Bronchial epithelial cell (primary cell): Measurements from ENCODE around the gene SLC23A2. TPM values are rescaled to one million over a fixed set of nuclear protein-coding genes. Genes with fewer than 3 reads are reported as not detected.

ENCODE experiments used
- DNase-seq: peaks from one replicate; pipeline ENCODE4 v3.0.0-alpha.2; 2010; ENCODE audit warnings: low read depth
- FAIRE-seq: peaks from 2 replicates; lab custom pipeline; 2011; peaks lifted over from hg19 to GRCh38; lab: Jason Lieb, UNC
- H3K27me3 ChIP-seq: 2 replicates; pipeline ENCODE4 v1.5.1; 2011; ENCODE audit warnings: low read length; ENCODE audit not compliant: control insufficient read depth, insufficient read depth
- H3K36me3 ChIP-seq: 2 replicates; pipeline ENCODE4 v1.5.1; 2011; ENCODE audit warnings: low read length; ENCODE audit not compliant: control insufficient read depth, insufficient read depth
- H3K4me3 ChIP-seq: 2 replicates; pipeline ENCODE4 v1.5.1; 2011; ENCODE audit warnings: mild to moderate bottlenecking, low read depth, low read length, control low read depth
- CTCF ChIP-seq: IDR thresholded peaks from 2 replicates; pipeline ENCODE4 v1.5.1; 2011; ENCODE audit warnings: mild to moderate bottlenecking, moderate library complexity, low read length, control low read depth, inconsistent platforms; ENCODE audit not compliant: insufficient read depth, severe bottlenecking
- total RNA-seq: library from RNA; depleted of rRNA; stranded (reverse); fragments of >200 nt; gene quantifications from 2 replicates; pipeline ENCODE4 v1.2.1, GENCODE V29; 2014

Gene SLC23A2
- total RNA-seq, 1 donor from 2014 or later: 7.6 TPM

GRCh38 chr20:4830696-4831095 is 170.6 kb downstream of the SLC23A2 start:
- FAIRE-seq (no peak), DNase-seq (no peak)
- no peak for TF ChIP-seq CTCF
- no peaks in the 10 kb centered on the region for H3K27me3 ChIP-seq
- H3K4me3 ChIP-seq: no peak overlapping the region
- H3K36me3 ChIP-seq: no peaks in the 10 kb centered on the region

DNA sequence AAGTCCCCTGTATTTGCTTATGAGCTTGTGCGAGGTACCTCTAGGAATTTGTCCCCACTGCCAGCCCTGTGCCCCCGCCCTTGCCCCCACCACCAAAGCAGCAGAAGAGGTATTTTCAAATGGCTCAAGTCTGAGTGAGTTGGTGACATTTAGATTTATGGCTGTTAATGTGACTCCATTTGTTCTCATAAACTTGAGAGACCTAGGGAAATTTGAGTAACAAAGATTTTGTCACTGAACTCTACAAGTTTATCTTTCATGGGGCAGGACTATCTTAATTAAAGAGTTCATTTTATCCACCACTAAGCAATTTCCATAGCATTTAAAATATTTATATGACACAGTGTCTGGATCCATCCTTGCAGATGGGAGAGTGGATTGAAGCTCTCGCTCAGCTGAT is 171.1 kb downstream of the SLC23A2 start:
- no peak for TF ChIP-seq CTCF
- no peak for DNase-seq
- Histone ChIP-seq H3K36me3 (no peaks in the 10 kb centered on the region), H3K27me3 (no peaks in the 10 kb centered on the region), H3K4me3 (no peak overlapping the region)
- FAIRE-seq: no peak

- FAIRE-seq: peak; percentile 23
These were observed 171.6 kb downstream of the SLC23A2 start for GRCh38 chr20:4829514-4830215.

DNA sequence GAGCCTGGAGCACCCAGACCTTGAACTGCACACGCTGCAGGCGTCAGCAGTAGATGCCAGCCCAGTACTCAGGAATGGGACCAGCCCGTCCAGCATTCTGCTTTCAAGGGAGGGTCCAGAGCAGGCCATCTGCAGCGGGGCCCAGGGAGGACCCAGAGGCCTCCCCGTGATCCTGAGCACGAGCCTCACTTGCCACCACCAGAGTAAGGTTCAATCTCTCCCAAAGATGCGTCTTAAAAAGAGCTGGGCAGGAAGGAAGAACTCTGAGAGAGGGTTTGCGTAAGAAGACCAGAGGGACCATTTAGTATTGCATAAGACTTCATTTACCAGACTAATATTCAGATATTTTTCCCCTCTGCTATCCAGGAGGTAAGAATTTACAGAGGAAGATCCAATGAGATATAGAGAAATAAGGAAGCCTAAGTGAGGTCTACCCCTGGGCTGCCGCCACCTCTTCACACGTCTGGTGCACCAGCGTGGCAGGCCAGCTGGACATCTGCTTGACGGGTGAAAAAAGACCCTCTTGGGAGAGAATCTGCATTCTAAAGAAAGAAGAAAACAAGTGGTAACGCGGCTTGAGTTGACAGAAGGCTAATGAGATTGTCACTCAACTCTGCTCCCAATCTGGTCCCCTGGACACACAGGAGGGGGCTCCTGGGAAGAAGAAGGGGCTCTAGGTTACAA is 172.3 kb downstream of the SLC23A2 start:
- FAIRE-seq: no peak
- no peak for TF ChIP-seq CTCF
- no peak overlapping the region for H3K4me3 ChIP-seq
- H3K27me3 ChIP-seq: peaks cover 2% of the 10 kb centered on the region
- no peaks in the 10 kb centered on the region for H3K36me3 ChIP-seq
- no peak for DNase-seq

More at GRCh38 chr20:4829514-4830215, 171.6 kb downstream of the SLC23A2 start:
- H3K27me3 ChIP-seq: no peaks in the 10 kb centered on the region
- no peak overlapping the region for H3K4me3 ChIP-seq
- no peaks in the 10 kb centered on the region for H3K36me3 ChIP-seq
- DNase-seq: no peak
- no peak for TF ChIP-seq CTCF

GRCh38 chr20:4821590-4821989 is 179.7 kb downstream of the SLC23A2 start:
- Histone ChIP-seq H3K27me3 (peaks cover 16% of the 10 kb centered on the region), H3K36me3 (no peaks in the 10 kb centered on the region), H3K4me3 (no peak overlapping the region)
- FAIRE-seq (no peak), DNase-seq (no peak)
- no peak for TF ChIP-seq CTCF
